NCI-H82 treated with DMSO at 0.1 percent for 48 hours (cell line): ENCODE results near the gene KNDC1.
"Not testable (repeated sequence)": the region's sequence is repeated elsewhere in the genome, so short reads cannot be mapped to it uniquely, and the experiment has no call there.

Source experiments
- DNase-seq: peaks from one replicate; lab custom pipeline; 2025; ENCODE audit not compliant: unreplicated experiment; lab: John Stamatoyannopoulos, UW

Gene KNDC1

GRCh38 chr10:133124357-133125211 lies 35.4 kb upstream of the KNDC1 start:
- no peak for DNase-seq

GRCh38 chr10:133125901-133126300 lies 34.1 kb upstream of the KNDC1 start:
- DNase-seq, result no peak

GRCh38 chr10:133126431-133127290 lies 33.4 kb upstream of the KNDC1 start:
- no peak for DNase-seq

- DNase-seq, result no peak
These were observed 32.5 kb upstream of the KNDC1 start for GRCh38 chr10:133127291-133128125.

GRCh38 chr10:133128126-133129070 lies 31.6 kb upstream of the KNDC1 start:
- DNase-seq, result no peak

- DNase-seq, result no peak
These were observed 30.8 kb upstream of the KNDC1 start for GRCh38 chr10:133129071-133129858.

GRCh38 chr10:133129859-133130495 lies 30.0 kb upstream of the KNDC1 start:
- no peak for DNase-seq

GRCh38 chr10:133130602-133131001 lies 29.4 kb upstream of the KNDC1 start:
- DNase-seq, result no peak

GRCh38 chr10:133131053-133131452 lies 29.0 kb upstream of the KNDC1 start:
- no peak for DNase-seq

GRCh38 chr10:133131734-133132472 lies 28.1 kb upstream of the KNDC1 start:
- no peak for DNase-seq

GRCh38 chr10:133132473-133133291 lies 27.3 kb upstream of the KNDC1 start:
- no peak for DNase-seq

GRCh38 chr10:133133471-133134231 lies 26.4 kb upstream of the KNDC1 start:
- no peak for DNase-seq

GRCh38 chr10:133134411-133135115 lies 25.5 kb upstream of the KNDC1 start:
- DNase-seq, result no peak

- DNase-seq, result no peak
These were observed 24.9 kb upstream of the KNDC1 start for GRCh38 chr10:133135116-133135465.

- not testable (repeated sequence) for DNase-seq
These were observed 22.4 kb upstream of the KNDC1 start for GRCh38 chr10:133137486-133138145.
